TTC549 (cell line): ENCODE data around the gene SFXN5.
A peak's percentile ranks its signal among the peaks of the same experiment; 100 is the strongest.
"Not testable (repeated sequence)": the region's sequence is repeated elsewhere in the genome, so short reads cannot be mapped to it uniquely, and the experiment has no call there.

Experiments
- FAIRE-seq: peaks from 2 replicates; lab custom pipeline; 2012; peaks lifted over from hg19 to GRCh38; lab: Jason Lieb, UNC

SFXN5 gene, protein sequence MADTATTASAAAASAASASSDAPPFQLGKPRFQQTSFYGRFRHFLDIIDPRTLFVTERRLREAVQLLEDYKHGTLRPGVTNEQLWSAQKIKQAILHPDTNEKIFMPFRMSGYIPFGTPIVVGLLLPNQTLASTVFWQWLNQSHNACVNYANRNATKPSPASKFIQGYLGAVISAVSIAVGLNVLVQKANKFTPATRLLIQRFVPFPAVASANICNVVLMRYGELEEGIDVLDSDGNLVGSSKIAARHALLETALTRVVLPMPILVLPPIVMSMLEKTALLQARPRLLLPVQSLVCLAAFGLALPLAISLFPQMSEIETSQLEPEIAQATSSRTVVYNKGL

DNA sequence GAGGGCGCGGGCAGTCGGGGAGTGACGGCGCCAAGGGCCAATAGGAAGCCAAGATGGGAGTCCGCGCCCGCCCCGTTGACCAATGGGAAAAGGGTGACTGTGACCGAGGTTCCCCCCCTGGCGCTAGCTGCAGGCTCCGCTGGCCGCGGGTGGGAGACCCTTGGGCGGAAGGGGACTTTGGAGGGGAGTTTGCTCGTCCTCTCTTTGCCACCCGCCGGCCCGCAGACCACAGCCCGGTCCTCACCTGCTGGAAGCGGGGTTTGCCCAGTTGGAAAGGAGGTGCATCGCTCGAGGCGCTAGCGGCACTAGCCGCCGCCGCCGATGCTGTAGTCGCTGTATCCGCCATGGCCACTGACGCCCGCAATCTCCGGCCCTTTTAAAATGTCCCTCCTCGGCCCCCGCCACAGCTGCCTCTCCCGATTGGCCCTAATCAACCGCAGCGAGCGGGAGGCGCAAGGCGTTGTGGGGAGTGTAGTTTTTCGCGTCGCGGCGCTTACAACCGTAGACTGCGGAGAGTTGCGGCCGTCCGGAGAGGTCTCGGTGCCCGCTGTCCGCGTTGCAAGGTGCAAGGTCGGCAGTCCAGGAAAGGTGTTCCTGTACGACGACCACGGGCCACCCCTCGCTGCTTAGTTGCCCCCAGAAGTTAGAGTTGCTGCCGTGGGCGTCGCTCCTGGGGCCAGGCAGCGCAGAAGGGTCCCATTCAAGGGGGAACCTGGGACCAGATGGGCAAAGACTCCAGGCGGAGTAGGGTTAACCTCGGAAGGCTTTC, at the start of gene SFXN5:
SFXN5 (minus strand) TSS at position 353 of the 769 bp plus-strand sequence; CDS start at position 346, 7 bp downstream.
- peak; percentile 60 for FAIRE-seq

DNA sequence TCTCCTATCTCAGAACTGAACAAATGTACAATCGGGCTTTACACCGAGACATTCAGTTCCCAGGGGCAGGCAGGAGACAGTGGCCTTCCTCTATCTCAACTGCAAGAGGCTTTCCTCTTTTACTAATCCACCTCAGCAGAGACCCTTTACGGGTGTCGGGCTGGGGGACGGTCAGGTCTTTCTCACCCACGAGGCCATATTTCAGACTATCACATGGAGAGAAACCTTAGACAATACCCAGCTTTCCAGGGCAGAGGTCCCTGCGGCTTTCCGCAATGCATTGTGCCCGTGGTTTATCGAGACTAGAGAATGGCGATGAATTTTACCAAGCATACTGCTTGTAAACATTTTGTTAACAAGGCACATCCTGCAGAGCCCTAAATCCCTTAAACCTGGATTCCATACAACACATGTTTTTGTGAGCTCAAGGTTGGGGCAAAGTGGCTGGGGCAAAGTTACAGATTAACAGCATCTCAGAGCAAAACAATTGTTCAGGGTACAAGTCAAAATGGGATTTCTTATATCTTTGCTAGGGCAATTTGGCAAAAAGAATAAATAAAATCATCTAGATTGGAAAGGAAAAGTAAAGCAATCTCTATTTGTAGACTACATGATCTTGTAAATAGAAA, 48.2 kb upstream of the SFXN5 start:
- FAIRE-seq, result not testable (repeated sequence)

GRCh38 chr2:73117441-73117840, 45.9 kb upstream of the SFXN5 start:
- no peak for FAIRE-seq

- no peak for FAIRE-seq
Observed at GRCh38 chr2:73116182-73116960, 44.9 kb upstream of the SFXN5 start.

- no peak for FAIRE-seq
Observed at GRCh38 chr2:73114273-73114867, 42.9 kb upstream of the SFXN5 start.

DNA sequence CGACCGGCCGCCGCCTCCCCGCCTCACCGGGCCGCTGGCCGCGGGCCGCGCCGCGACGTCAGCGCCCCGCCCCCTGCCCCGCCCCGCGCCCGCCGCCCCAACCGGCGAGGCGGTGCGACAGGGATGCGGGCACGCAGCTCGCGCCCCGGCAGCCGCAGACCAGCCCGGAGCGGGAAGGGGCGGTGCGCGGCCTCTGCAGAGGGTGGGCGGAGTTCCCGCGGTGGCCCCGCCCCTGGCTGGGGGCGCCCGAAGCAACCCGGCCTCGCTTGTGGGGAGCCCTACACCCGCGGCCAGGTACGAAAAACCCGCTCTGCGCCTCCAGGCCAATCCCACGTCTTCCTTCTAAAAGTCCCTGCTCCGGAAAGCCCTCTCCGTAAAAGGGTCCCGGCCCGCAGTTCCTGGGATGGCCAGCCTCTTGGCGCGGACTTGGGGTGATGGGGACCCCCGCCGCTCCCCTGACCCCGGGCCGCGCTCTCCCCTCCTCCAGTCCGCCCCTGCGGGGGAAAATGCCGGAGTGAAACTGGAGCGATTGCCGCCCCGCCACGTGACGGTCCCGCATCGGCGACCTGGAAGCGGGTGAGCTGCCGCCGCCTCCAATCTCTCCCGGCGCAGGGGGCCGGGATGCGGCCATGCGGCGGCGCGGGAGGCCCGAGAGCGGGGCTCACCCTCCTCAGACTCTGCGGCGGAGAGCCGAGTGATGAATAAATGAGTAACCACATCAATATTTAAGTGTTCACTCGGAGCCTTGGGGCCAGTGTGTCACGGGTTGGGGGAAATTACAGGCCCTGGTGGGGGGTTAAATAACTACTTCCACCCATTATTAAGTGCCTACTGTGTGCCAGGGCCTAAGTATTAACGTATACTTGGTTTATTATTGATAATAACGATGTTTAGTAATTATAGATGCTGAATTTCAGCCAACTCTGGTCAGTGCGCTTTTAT, 41.7 kb upstream of the SFXN5 start, which contains the start of gene RAB11FIP5:
RAB11FIP5 (minus strand) TSS at position 36 of the 942 bp plus-strand sequence. CDS start 171 bp downstream, outside the sequence.
- no peak for FAIRE-seq

DNA sequence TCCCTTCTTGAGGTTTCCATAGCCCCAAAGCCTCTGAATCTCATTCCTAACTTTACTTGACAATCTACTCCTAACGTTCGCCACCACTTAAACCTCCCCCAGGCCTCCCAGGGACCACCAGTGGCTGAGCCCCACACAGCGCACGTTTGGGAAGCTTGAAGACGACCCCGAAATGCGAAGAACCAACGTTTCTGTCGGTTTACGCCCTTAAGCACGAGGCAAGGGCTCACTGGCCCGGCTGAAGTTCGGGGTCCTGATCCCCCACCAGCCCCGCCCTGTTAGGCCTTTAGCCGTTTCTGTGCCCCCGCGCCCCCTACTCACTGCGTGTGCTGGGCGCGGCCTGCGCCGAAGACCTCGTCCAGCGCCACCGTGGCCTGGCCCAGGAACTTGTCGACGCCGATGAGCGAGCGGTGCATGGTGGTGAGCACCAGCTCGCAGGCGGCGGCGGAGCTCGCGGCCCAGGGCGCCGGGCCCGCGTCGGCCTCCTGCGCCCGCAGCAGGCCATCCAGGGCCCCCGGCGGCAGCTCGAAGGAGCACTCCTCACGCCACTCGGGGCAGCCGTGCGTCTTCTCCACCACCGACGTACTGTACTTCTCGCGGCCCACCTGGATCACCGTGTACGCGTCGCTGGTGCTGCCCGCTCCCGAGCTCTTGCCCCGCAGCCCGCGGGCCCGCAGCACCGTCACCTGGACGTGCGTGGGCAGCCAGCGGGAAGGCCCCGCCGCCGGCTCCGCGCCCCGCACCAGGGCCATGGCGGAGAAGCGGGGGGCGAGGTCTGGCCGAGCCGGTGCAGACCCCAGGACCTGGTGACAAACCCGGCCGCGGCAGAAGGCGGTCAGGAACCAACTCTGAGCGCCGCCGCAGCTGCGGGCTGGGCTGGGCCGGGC, 40.8 kb upstream of the SFXN5 start:
- FAIRE-seq, result no peak

- FAIRE-seq, result no peak
Observed at GRCh38 chr2:73111073-73112025, 39.8 kb upstream of the SFXN5 start.

DNA sequence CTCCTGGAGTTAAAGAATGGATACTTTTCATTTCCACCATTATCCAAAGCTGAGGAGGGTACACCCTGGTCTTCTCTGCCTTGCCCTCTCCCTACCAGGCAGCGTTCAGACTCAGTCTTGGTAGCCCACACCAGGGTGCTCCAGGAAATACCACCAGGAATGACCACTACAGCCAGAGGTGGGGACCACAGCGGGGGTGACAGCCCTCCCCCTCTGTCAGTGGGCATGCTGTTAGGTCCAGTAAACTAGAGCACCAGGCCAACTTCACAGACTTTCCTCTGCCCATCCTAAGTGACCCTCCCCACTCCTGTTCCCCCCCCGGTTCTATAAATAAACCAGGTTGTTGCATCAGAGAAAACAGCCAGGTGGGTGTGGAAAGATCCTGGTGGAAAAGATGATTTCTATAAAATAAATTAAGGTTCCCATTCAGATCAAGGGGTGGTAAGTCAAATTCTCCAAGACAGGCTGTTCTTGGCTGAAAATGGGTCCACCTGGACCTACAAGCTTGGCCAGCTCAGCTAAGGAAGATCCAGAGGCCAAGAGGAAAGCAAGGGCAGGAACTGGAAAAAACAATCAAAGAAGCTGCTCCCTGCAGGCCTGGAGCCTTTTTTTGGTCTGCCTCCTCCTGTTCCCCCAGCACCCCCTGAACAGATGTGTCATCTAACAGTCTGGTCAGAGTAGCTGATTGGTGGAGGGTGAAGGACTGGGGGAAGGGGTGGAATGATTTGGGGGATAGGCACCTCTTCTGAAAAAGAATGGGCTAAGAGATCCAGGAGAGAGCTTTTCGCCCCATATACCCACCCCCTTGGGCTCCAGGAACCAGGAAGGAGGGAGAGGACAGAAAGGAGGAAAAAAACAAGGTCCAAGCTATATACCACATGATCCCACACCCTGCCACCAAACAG, 38.9 kb upstream of the SFXN5 start:
- FAIRE-seq, result no peak

DNA sequence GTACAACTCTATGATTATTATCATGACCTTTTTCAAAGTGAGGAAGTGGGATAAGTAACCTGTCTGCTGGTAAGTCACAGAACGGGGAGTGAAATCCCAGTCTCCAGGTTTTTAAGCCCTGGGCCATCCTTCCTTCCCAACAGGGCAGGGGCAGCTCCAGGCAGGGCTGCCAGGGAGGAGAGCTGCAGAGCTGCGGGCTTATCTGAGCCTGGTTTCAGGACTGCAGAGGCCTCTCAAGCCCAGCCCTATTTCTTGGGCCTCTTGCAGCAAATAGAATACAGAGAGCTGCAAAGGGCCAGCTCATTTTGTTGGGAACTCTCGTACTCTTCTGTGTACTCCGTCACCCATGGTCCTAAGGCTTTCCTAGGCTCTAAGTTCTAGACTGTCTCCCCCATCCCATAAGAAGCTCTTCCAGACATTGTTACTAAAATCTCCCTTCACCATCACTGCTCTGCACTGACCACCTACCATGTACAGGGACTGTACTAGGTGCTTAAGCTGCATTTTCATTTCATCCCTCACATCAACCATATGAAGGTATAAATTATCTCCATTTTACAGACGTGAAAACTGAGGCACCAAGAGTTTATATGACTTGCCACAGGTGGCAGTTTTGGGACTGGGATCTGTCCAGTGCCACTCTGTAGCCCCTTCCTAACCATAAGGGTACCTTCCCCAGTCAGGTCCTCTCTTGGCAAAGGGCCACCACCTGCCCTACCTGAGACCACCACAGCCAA, 38.1 kb upstream of the SFXN5 start:
- FAIRE-seq, result no peak

DNA sequence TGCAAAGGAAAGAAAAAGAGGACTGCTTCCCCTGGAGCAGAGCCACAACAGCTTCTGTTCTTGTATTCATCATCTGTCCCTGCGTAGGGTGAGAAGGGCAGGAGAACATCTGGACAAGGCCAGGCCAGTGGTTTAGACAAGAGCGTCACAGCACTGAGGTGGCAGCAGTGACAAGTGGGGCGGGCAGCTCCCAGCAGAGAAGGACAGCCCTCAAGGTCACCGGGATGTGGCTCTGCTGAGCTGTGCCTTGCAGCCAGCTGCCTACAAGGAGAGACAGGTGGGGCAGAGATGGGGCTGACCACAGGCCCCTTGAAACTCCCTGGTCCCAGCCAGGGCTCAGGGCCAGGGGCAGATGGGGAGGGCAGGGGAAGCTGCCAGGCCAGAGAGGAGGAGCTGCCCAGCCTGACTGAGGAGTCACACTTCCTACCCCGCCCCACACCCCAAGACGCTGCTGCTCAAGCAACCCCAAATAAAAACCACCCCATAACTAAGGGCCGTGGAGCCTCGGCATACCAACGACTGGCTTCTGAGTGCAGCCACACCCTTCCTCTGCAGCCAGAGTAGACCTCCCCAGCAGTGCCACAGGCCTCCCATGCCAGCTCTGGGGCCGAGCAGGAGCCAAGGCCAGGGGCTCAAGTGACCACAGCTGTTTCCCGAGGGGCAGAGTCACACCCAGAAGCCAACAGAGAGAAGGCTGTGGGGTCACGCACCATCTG, 35.9 kb upstream of the SFXN5 start:
- no peak for FAIRE-seq

GRCh38 chr2:73106791-73107190, 35.3 kb upstream of the SFXN5 start:
- FAIRE-seq, result no peak

GRCh38 chr2:73105511-73105971, 34.0 kb upstream of the SFXN5 start:
- no peak for FAIRE-seq

GRCh38 chr2:73104933-73105332, 33.4 kb upstream of the SFXN5 start:
- no peak for FAIRE-seq

GRCh38 chr2:73103018-73103542, 31.6 kb upstream of the SFXN5 start:
- FAIRE-seq, result no peak
